ENCODE data around the gene RSPO1. TPM values are rescaled to one million over a fixed set of nuclear protein-coding genes. Genes with fewer than 3 reads are reported as not detected.

RSPO1 gene
- total and polyA plus RNA-seq, 7 experiments from 2014 or later, result not detected

DNA sequence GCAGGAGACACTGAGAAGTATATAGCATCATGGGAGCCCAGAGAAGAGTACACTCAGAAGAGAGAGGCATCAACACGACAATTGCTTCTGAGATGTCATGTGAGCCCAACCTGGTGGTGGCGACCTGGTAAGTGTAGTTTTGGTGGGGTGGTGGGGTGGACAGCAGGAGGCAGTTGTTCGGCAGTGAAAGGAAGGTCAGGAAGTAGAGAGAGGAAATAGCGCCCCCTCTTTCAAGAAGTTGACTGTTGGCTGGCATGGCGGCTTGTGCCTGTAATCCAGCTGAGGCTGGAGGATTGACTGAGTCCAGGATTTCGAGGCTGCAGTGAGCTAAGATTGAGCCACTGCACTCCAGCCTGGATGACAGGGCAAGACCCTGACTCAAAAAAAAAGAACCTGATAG, 12.6 kb downstream of the RSPO1 start:
- H3K9me3 Mint-ChIP-seq, result no peaks in the 10 kb centered on the region
- H3K27me3 Mint-ChIP-seq, result peaks cover 34 to 44% (median 39%) of the 10 kb centered on the region in 5 donors
- H3K4me1 ChIP-seq (ENCODE audit: control insufficient read depth in 2 of 2, insufficient read depth in 2 of 2, low read length in 2 of 2), result no peaks in the 10 kb centered on the region
- no peaks in the 10 kb centered on the region for H3K9me3 ChIP-seq (ENCODE audit: control insufficient read depth in 2 of 3, low read length in 3 of 3)
- DNase-seq (no peak), ATAC-seq (no peak)
- H3K4me1 Mint-ChIP-seq, result peaks cover 0 to 1% (median 0%) of the 10 kb centered on the region in 7 donors
- peaks cover 0 to 4% (median 0%) of the 10 kb centered on the region in 5 donors for H3K36me3 Mint-ChIP-seq
- intact Hi-C loops (cut with micrococcal nuclease), result no loop called here
- H3K36me3 ChIP-seq (ENCODE audit: control insufficient read depth in 2 of 3, insufficient read depth in 3 of 3, low read length in 3 of 3), result no peaks in the 10 kb centered on the region
- POLR2A ChIA-PET, result interaction anchor here (0.6 kb wide), 1 partner anchor 10 kb away, joined by 4 read pairs; no protein-coding TSS in a partner anchor
- H3K27ac Mint-ChIP-seq, result no peak overlapping the region
- H3K27ac ChIP-seq (ENCODE audit: low read depth, low read length), result no peak overlapping the region
- no peak overlapping the region for H3K4me3 Mint-ChIP-seq
- CTCF ChIA-PET, result interaction anchor here (0.7 kb wide), 1 partner anchor 61 kb away, joined by 3 read pairs; no protein-coding TSS in a partner anchor
- H3K27me3 ChIP-seq (ENCODE audit: control insufficient read depth in 2 of 2, insufficient read depth in 2 of 2, low read length in 2 of 2), result no peaks in the 10 kb centered on the region
- H3K4me3 ChIP-seq (ENCODE audit: low read length), result no peak overlapping the region

DNA sequence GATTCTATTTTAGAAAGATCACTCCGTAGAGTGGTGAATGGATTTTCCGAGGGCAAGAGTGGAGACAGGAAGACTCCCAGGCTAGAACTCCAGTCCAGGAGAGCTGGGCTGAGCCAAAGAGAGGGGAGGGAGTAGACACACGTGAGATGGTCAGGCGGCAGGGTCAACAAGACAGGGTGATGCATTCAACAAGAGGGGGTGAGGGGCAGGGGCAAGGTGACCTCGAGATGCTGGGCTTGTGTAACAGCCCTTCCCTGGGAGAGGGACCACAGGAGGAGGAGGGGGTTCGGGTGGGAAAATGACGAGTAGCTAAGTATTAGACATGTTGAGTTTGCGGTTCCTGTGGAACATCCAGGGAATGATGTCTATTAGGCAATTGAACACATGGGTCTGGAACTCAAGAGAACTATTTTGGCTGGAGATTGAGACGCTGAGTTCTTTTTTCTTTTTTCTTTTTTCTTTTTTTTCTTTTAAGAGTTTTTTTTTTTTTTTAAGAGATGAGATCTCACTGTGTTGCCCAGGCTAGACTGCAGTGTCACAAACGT, 13.3 kb downstream of the RSPO1 start:
- intact Hi-C loops (cut with micrococcal nuclease), result no loop called here
- CTCF ChIA-PET, result no interaction called here
- no peaks in the 10 kb centered on the region for H3K27me3 ChIP-seq (ENCODE audit: control insufficient read depth in 2 of 2, insufficient read depth in 2 of 2, low read length in 2 of 2)

DNA sequence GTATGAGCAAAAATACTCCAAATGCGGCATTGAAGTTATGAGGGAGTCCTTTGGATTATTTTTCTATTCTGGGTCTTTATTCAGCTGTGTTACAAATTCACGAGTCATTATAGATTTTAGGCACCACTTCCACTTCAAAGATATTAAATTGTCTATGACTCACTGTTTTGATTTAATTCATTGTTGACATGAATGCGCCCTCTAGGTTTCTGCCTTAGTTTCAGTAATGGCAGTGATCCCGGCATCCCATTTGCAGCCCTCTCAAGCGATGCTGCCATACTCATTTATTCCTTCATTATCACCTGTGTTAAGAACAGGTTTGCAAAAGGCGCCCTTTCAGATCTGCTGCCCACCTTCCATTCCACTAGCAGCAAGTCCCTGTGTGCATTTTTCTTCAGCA, 14.0 kb downstream of the RSPO1 start:
- H3K9me3 Mint-ChIP-seq, result no peaks in the 10 kb centered on the region

More for the DNA sequence above, 13.3 kb downstream of the RSPO1 start:
- H3K4me3 ChIP-seq (ENCODE audit: low read length), result no peak overlapping the region
- ATAC-seq, result no peak
- Mint-ChIP-seq H3K4me1 (peaks cover 0 to 1% (median 0%) of the 10 kb centered on the region in 7 donors), H3K9me3 (no peaks in the 10 kb centered on the region), H3K36me3 (peaks cover 0 to 4% (median 0%) of the 10 kb centered on the region in 5 donors), H3K27ac (no peak overlapping the region), H3K4me3 (no peak overlapping the region), H3K27me3 (peaks cover 30 to 45% (median 36%) of the 10 kb centered on the region in 5 donors)
- H3K36me3 ChIP-seq (ENCODE audit: control insufficient read depth in 2 of 3, insufficient read depth in 3 of 3, low read length in 3 of 3), result no peaks in the 10 kb centered on the region
- POLR2A ChIA-PET, result interaction anchor here (0.6 kb wide), 1 partner anchor 11 kb away, joined by 4 read pairs; no protein-coding TSS in a partner anchor
- H3K9me3 ChIP-seq (ENCODE audit: control insufficient read depth in 2 of 3, low read length in 3 of 3), result no peaks in the 10 kb centered on the region
- H3K27ac ChIP-seq (ENCODE audit: low read depth, low read length), result no peak overlapping the region
- DNase-seq, result no peak
- no peaks in the 10 kb centered on the region for H3K4me1 ChIP-seq (ENCODE audit: control insufficient read depth in 2 of 2, insufficient read depth in 2 of 2, low read length in 2 of 2)

GRCh38 chr1:37616330-37616729, 18.4 kb downstream of the RSPO1 start:
- ChIA-PET CTCF (no interaction called here), POLR2A (no interaction called here)
- Mint-ChIP-seq H3K27ac (no peak overlapping the region), H3K27me3 (peaks cover 25 to 41% (median 36%) of the 10 kb centered on the region in 5 donors), H3K4me3 (no peak overlapping the region), H3K4me1 (peaks cover 0 to 1% (median 0%) of the 10 kb centered on the region in 7 donors), H3K36me3 (no peaks in the 10 kb centered on the region), H3K9me3 (no peaks in the 10 kb centered on the region)
- Histone ChIP-seq H3K27me3 (ENCODE audit: control insufficient read depth in 2 of 2, insufficient read depth in 2 of 2, low read length in 2 of 2) (no peaks in the 10 kb centered on the region), H3K36me3 (ENCODE audit: control insufficient read depth in 2 of 3, insufficient read depth in 3 of 3, low read length in 3 of 3) (no peaks in the 10 kb centered on the region), H3K4me3 (ENCODE audit: low read length) (no peak overlapping the region), H3K27ac (ENCODE audit: low read depth, low read length) (no peak overlapping the region), H3K9me3 (ENCODE audit: control insufficient read depth in 2 of 3, low read length in 3 of 3) (no peaks in the 10 kb centered on the region), H3K4me1 (ENCODE audit: control insufficient read depth in 2 of 2, insufficient read depth in 2 of 2, low read length in 2 of 2) (no peaks in the 10 kb centered on the region)
- ATAC-seq, result no peak
- DNase-seq, result no peak
- intact Hi-C loops (cut with micrococcal nuclease), result no loop called here

More for the DNA sequence above, 14.0 kb downstream of the RSPO1 start:
- Histone ChIP-seq H3K27me3 (ENCODE audit: control insufficient read depth in 2 of 2, insufficient read depth in 2 of 2, low read length in 2 of 2) (no peaks in the 10 kb centered on the region), H3K9me3 (ENCODE audit: control insufficient read depth in 2 of 3, low read length in 3 of 3) (no peaks in the 10 kb centered on the region), H3K36me3 (ENCODE audit: control insufficient read depth in 2 of 3, insufficient read depth in 3 of 3, low read length in 3 of 3) (no peaks in the 10 kb centered on the region), H3K27ac (ENCODE audit: low read depth, low read length) (no peak overlapping the region), H3K4me3 (ENCODE audit: low read length) (no peak overlapping the region), H3K4me1 (ENCODE audit: control insufficient read depth in 2 of 2, insufficient read depth in 2 of 2, low read length in 2 of 2) (no peaks in the 10 kb centered on the region)
- Mint-ChIP-seq H3K27ac (no peak overlapping the region), H3K36me3 (peaks cover 0 to 4% (median 0%) of the 10 kb centered on the region in 5 donors), H3K4me1 (peaks cover 0 to 1% (median 0%) of the 10 kb centered on the region in 7 donors), H3K27me3 (peaks cover 32 to 48% (median 36%) of the 10 kb centered on the region in 5 donors), H3K4me3 (no peak overlapping the region)
- DNase-seq (no peak), ATAC-seq (no peak)
- ChIA-PET CTCF (interaction anchor here (0.7 kb wide), 1 partner anchor 12 kb away, joined by 3 read pairs; no protein-coding TSS in a partner anchor), POLR2A (no interaction called here)
- intact Hi-C loops (cut with micrococcal nuclease), result no loop called here

DNA sequence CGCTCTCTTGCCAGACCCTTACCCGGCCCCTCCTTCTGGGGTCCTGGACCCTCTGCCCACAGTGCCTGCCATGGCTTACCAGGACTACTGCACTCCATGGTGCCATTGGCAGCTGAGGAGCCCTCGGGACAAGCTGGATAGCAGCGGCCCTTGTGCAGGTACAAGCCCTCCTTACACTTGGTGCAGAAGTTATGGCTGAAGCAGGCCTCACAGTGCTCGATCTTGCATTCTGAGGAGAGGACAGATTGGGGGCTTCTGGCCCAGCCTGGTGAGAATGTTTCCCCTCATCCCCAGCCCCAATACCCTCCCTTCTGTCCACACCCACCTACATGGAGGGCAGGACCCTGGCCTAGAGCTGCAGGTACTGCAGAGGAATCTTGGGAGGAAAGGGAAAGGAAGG, 20.6 kb downstream of the RSPO1 start:
- Mint-ChIP-seq H3K36me3 (no peaks in the 10 kb centered on the region), H3K27ac (no peak overlapping the region), H3K4me3 (no peak overlapping the region), H3K27me3 (peaks cover 23 to 39% (median 29%) of the 10 kb centered on the region in 5 donors), H3K4me1 (peaks cover 0 to 1% (median 0%) of the 10 kb centered on the region in 7 donors), H3K9me3 (no peaks in the 10 kb centered on the region)
- intact Hi-C loops (cut with micrococcal nuclease), result no loop called here
- no peak for ATAC-seq
- DNase-seq, result no peak
- Histone ChIP-seq H3K27me3 (ENCODE audit: control insufficient read depth in 2 of 2, insufficient read depth in 2 of 2, low read length in 2 of 2) (no peaks in the 10 kb centered on the region), H3K4me1 (ENCODE audit: control insufficient read depth in 2 of 2, insufficient read depth in 2 of 2, low read length in 2 of 2) (no peaks in the 10 kb centered on the region), H3K9me3 (ENCODE audit: control insufficient read depth in 2 of 3, low read length in 3 of 3) (no peaks in the 10 kb centered on the region), H3K27ac (ENCODE audit: low read depth, low read length) (no peak overlapping the region), H3K36me3 (ENCODE audit: control insufficient read depth in 2 of 3, insufficient read depth in 3 of 3, low read length in 3 of 3) (no peaks in the 10 kb centered on the region), H3K4me3 (ENCODE audit: low read length) (no peak overlapping the region)
- ChIA-PET POLR2A (no interaction called here), CTCF (interaction anchor here (1.0 kb wide), 1 partner anchor 12 kb away, joined by 5 read pairs; no protein-coding TSS in a partner anchor)

- no peaks in the 10 kb centered on the region for H3K27me3 ChIP-seq (ENCODE audit: control insufficient read depth in 2 of 2, insufficient read depth in 2 of 2, low read length in 2 of 2)
- intact Hi-C loops (cut with micrococcal nuclease), result no loop called here
- Mint-ChIP-seq H3K27ac (no peak overlapping the region), H3K9me3 (no peaks in the 10 kb centered on the region), H3K4me3 (no peak overlapping the region), H3K27me3 (peaks cover 9 to 29% (median 14%) of the 10 kb centered on the region in 5 donors), H3K36me3 (no peaks in the 10 kb centered on the region), H3K4me1 (no peaks in the 10 kb centered on the region)
- H3K4me3 ChIP-seq (ENCODE audit: low read length), result no peak overlapping the region
- H3K4me1 ChIP-seq (ENCODE audit: control insufficient read depth in 2 of 2, insufficient read depth in 2 of 2, low read length in 2 of 2), result no peaks in the 10 kb centered on the region
- no peaks in the 10 kb centered on the region for H3K9me3 ChIP-seq (ENCODE audit: control insufficient read depth in 2 of 3, low read length in 3 of 3)
- no peak overlapping the region for H3K27ac ChIP-seq (ENCODE audit: low read depth, low read length)
- ChIA-PET CTCF (no interaction called here), POLR2A (no interaction called here)
- no peaks in the 10 kb centered on the region for H3K36me3 ChIP-seq (ENCODE audit: control insufficient read depth in 2 of 3, insufficient read depth in 3 of 3, low read length in 3 of 3)
- DNase-seq (no peak), ATAC-seq (no peak)
These were observed 22.5 kb downstream of the RSPO1 start for GRCh38 chr1:37612186-37612585.

GRCh38 chr1:37609994-37610393, 24.7 kb downstream of the RSPO1 start:
- no peak overlapping the region for H3K4me3 Mint-ChIP-seq
- POLR2A ChIA-PET, result no interaction called here
- H3K9me3 ChIP-seq (ENCODE audit: control insufficient read depth in 2 of 3, low read length in 3 of 3), result no peaks in the 10 kb centered on the region
- CTCF ChIA-PET, result no interaction called here
- no peaks in the 10 kb centered on the region for H3K9me3 Mint-ChIP-seq
- intact Hi-C loops (cut with micrococcal nuclease), result no loop called here
- no peaks in the 10 kb centered on the region for H3K36me3 Mint-ChIP-seq
- no peaks in the 10 kb centered on the region for H3K4me1 Mint-ChIP-seq
- DNase-seq (no peak), ATAC-seq (no peak)
- H3K27me3 Mint-ChIP-seq, result peaks cover 0 to 15% (median 1%) of the 10 kb centered on the region in 5 donors
- H3K27ac ChIP-seq (ENCODE audit: low read depth, low read length), result no peak overlapping the region
- H3K4me1 ChIP-seq (ENCODE audit: control insufficient read depth in 2 of 2, insufficient read depth in 2 of 2, low read length in 2 of 2), result no peaks in the 10 kb centered on the region
- H3K36me3 ChIP-seq (ENCODE audit: control insufficient read depth in 2 of 3, insufficient read depth in 3 of 3, low read length in 3 of 3), result no peaks in the 10 kb centered on the region
- H3K4me3 ChIP-seq (ENCODE audit: low read length), result no peak overlapping the region
- H3K27me3 ChIP-seq (ENCODE audit: control insufficient read depth in 2 of 2, insufficient read depth in 2 of 2, low read length in 2 of 2), result no peaks in the 10 kb centered on the region
- no peak overlapping the region for H3K27ac Mint-ChIP-seq

Measured in naive thymus-derived CD4-positive, alpha-beta T cell (primary cell).